HUDEP-2 (cell line): Measurements from ENCODE around the gene HRH2.
"Not testable (repeated sequence)": the region's sequence is repeated elsewhere in the genome, so short reads cannot be mapped to it uniquely, and the experiment has no call there.

Source experiments
- DNase-seq, 76 experiments: peaks; one replicate each; lab custom pipeline; 2025; ENCODE audit not compliant: unreplicated experiment in 76 of 76; lab: John Stamatoyannopoulos, UW

HRH2 gene

DNA sequence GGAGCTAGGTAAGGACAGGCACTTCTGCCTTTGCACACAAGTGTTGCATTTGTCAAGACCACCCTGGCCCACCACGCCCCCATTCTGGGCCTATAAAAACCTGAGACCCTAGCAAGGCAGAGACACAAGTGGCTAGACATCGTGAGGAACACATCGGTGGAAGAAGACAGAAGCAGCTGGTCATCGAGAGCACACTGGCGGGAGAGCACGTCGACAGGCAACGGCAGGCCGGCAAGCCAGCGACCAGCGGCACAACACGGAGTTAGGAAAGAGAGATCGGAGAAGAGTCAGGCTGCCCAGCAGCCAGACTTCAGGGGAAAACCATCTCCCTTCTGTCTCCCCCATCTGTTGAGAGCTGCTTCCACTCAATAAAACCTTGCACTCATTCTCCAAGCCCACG lies 76.1 kb downstream of the HRH2 start:
- no peak for DNase-seq

DNA sequence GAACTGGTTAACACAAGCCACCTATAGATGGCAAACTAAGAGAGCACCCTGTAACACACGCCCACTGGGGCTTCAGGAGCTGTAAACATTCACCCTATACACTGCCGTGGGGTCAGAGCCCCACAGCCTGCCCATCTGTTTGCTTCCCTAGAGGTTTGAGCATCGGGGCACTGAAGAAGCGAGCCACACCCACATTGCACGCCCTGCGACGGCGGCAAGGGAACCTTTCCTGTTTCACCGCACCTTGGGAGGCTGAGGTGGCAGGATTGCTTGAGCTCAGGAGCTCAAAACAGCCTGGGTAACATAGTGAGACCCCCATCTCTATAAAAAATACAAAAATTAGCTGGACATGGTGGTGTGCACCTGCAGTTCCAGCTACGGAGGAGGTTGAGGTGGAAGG lies 76.6 kb downstream of the HRH2 start:
- no peak for DNase-seq

GRCh38 chr5:175735701-175736100 lies 77.8 kb downstream of the HRH2 start:
- no peak for DNase-seq

GRCh38 chr5:175736652-175737051 lies 78.8 kb downstream of the HRH2 start:
- no peak for DNase-seq

DNA sequence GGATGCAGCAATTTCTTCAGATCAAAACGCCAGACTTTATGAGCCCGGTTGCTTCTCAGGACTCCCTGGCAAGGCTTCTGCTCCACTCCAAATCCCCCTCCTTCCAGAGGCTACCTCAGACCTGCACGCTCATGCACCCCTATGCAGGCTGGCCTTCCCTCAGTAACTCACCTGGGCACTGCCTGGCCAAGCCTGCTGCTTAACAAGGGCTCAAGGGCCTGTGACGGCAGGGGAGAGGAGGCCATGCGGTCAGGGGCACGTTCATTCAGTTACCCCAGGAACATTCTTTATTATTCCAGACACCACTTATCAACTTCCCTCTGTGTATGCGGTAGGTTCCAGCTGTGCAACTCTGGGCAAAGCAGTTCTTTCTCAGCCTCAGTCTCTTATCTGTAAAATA lies 79.6 kb downstream of the HRH2 start:
- no peak for DNase-seq

- no peak for DNase-seq
Measured at GRCh38 chr5:175738126-175738525, 80.3 kb downstream of the HRH2 start.

GRCh38 chr5:175738602-175739133 lies 80.8 kb downstream of the HRH2 start:
- no peak for DNase-seq

DNA sequence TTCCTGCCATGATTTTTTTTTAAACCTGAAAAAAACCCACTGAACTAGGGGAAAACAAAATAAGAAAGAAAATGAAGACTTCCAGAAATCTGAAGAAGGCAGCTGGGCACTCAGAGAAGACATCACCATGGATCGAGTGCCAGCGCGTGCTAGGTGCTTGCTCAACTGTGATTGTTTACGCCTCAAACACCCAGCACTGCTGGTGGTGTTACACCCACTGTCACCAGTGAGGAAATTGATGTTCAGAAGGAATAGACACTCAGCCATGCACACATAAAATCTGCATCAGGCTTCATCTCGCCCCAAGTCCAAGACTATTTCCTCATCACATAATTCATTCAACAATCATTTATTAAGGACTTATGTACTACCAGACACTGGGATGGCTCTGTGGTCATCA lies 82.1 kb downstream of the HRH2 start:
- DNase-seq = no peak

DNA sequence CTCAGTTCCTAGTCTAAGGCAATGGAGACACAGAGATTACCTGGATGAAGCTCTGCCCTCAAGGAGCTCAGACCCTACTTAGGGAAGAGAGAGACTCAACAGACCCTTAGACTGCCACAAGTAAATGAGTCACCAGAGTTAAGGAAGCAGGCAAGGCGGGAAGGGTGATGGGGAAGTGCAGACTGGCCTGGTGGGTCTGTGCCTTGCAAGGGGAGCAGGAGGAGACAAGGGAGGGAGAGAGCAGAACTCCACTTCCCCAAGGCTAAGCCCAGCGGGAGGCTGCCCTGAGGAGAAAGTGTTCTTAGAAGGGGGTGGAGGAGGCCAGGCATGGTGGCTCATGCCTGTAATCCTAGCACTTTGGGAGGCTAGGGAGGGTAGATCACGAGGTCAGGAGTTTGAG lies 83.7 kb downstream of the HRH2 start:
- no peak for DNase-seq

- no peak for DNase-seq
Measured at GRCh38 chr5:175742290-175742994, 84.6 kb downstream of the HRH2 start.

DNA sequence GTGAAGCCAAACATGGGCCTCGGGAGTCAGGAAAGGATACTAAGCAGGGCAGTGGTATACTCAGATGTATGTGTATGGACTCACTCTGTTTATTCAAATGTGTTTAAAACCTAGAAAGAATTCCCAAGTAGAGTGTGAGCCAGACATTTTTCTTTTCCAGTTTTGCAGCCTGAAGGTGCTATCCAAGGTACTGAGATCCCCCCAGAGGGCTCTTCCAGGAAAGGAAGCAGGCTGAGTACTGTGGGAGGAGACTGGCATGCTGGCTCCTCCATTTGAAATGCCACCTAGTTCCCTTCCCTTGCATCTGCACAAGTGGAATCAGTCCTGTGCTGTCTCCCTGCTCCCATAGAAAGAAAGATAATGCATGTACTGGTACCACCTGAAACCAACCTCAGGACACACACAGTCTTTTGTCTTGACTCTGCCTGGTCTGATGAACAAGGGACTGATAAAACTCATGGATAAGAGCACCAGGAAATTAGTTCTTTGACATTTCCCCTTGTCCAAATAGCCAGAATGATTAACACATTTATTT lies 85.9 kb downstream of the HRH2 start:
- DNase-seq = no peak

DNA sequence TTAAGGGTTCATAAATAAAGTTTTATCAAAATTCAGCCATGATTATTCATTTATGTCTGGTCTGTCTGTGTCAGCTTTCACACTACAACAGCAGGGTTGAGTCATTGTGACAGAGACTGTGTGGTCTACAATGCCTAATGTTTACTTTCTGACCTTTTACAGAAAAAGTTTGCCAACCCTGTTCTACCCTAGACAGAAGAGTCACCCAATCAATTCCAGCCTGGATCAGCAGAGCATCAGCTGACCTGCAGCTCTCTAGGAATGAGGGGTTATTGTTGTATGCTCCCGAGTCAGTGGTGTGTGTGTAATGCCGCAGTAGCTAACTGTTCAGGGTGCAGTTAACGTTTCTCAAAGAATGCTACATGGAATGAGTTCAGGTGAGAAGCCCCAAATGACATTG lies 87.3 kb downstream of the HRH2 start:
- no peak for DNase-seq

DNA sequence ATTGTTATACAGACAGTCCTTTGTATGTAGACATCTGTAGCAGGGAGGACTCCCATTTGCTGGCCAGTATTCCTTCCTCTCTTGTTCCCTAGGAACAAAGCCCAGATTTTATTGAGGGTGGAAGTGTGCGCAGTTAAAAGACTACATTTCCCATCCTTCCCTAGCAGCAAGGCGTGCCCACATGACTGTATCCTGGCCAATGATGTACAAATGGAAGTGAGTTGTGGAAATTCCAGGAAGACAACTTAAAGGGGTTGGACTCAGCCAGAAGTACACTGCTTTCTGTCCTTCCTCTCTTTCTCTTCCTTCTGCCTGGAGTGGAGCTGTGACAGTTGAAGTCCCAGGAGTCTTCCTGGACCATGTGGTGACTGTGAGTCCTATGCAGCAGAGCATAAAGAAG lies 89.0 kb downstream of the HRH2 start:
- no peak for DNase-seq

- no peak for DNase-seq
Measured at GRCh38 chr5:175747539-175748060, 89.7 kb downstream of the HRH2 start.

- DNase-seq = no peak
Measured at GRCh38 chr5:175748650-175749049, 90.8 kb downstream of the HRH2 start.

DNA sequence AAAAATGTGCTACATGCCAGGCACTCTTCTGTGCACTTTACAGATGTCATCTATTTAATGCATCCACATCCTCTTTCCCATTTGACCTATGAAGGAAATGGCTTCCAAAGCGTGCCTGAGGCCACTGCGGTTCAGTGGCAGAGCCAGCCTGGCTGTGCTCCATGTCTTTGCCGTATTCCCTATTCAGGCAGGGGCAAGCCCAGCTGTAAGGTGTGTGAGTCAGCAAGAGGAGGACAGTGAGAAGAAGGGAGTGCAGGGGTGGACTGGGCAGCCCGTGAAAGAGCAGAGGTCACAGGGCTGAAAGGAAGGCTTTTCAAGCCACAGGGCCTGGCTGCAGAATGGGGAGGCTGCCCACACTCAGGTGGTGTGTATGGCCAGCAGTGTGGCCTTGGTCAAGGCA lies 91.7 kb downstream of the HRH2 start:
- DNase-seq = no peak

DNA sequence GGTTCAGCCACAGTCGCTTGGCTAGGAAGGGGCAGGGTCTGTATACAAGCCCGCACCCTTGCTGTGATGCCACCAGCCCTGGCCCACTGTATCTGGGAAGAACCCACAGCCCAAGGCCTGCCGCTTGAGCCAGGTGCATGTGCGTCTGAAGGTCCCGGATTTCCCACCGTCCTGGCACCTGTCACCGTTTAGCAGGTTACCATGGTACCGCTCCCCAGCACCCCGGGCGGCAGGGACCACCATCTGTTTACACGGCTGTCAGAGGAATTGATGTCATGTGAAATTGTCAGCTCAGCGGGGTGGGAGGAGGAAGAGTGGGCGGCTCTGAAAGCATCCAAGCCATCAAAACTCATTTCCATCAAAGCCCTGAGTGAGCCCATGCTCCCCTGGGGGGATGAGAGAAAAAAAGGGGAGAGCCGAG lies 92.7 kb downstream of the HRH2 start:
- DNase-seq = no peak

DNA sequence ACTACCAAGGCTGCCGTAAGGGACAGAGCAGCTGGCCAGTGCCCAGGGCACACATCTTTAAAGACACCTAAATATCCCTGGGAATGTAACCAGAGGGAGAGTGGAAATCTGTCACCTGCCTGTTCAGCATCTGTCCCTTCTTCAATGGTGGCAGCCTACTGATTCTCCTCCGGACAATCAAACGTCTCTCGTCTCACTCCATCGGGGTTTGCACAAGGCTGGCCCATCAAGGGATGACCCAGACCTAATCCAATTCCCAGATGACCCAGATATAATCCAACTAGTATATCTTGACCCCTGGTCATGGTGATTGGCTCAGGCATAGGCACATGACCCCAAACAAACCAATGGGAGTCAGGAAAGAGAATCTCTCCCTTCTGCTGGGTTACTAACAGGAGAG lies 93.5 kb downstream of the HRH2 start:
- no peak for DNase-seq

DNA sequence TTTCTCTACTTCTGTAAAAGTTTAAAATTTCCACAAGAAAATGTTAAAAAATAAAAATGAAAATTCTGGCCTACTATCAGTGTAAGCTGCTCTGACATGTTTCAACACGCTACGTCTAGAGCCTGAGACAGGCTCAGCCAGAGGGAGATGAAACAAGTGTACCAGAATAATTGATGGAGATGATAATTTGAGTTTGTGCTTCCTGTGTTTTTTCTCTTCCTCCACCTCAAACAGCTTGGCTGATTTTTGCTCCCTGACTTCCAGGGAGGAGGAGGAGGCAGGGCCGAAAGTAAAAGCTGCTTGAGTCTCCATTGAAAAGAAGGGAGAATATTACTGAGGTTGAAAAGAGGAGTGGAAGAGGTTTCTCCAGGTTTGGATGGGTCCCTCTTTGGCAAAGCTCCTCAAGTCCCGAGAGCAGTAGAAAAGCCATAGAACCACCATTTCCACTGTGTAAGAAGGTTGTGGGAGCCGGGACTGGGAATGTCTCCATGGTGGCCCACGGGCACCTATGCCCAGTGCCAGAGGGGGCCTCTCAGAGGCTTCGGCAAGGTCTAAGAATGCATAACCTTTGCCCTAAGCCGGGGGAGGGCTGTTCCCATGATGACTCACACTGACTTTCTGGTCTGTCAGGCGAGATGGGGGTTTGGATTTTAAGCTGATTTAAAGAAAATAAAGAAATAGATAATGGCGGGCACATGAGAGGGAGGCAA lies 95.1 kb downstream of the HRH2 start:
- DNase-seq = no peak

- no peak for DNase-seq
Measured at GRCh38 chr5:175753536-175754402, 95.9 kb downstream of the HRH2 start.

GRCh38 chr5:175759991-175760390 lies 102.1 kb downstream of the HRH2 start:
- DNase-seq = not testable (repeated sequence)
